ENCODE data around the gene AUTS2. TPM values are rescaled to one million over a fixed set of nuclear protein-coding genes. Genes with fewer than 3 reads are reported as not detected.

The AUTS2 gene
- total and polyA plus RNA-seq, 10 of the 15 experiments (the other 5 are each of a cell fraction or from before 2014, with no cell fraction given): 6.4 to 55.6 (median 21.6) TPM

DNA sequence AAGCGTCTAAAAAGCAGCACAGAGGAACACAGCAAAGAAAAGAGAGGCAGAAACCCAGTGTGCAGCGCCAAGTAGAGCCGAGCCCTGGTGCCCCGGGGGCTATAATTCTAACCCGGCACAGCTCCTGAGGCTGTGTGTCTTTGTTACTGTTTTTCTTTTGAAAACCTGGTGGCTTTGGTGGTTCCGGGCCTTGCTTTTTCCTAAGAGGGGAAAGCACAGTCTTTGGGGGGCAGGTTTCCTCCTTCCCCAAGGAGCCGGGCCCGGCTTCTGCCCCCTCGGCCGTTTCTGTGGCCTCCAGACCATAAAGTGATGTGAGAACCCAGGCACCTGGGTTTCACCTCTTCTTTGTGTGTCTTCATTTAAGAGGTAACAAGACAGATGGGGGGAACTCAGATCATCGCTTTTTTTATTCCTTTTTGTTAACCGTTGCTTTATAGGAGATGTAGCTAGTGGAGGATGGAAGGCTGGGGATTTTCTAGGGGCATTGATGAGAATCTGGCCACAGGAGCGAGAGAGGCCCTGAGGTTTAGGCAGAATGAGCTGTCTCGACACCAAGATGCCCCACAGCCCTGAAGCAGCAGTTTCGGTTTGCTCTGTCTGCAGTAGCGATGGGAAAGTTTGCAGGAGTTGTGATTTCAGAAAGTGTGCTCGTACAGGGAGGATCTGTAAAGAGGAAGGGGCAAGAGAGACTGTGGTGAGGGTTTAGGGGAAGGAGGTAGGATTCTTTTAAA is 1165.9 kb downstream of the AUTS2 start (continued):
- TF ChIP-seq BHLHE40 (IDR thresholded peaks at IDR 0.05; ENCODE audit: borderline replicate concordance in 1 of 2, low read depth in 2 of 2, low read length in 1 of 2): peak; percentile 16 to 62; a peak in 3 of 4 replicates
- TF ChIP-seq ZBED1 (IDR thresholded peaks at IDR 0.05; ENCODE audit: borderline replicate concordance): peak; percentile 17; the same call in 1 of the 2 replicates
- no peak for TF ChIP-seq HDAC6 (IDR thresholded peaks at IDR 0.05; ENCODE audit: unreplicated experiment)
- TF ChIP-seq, protein P1, sequence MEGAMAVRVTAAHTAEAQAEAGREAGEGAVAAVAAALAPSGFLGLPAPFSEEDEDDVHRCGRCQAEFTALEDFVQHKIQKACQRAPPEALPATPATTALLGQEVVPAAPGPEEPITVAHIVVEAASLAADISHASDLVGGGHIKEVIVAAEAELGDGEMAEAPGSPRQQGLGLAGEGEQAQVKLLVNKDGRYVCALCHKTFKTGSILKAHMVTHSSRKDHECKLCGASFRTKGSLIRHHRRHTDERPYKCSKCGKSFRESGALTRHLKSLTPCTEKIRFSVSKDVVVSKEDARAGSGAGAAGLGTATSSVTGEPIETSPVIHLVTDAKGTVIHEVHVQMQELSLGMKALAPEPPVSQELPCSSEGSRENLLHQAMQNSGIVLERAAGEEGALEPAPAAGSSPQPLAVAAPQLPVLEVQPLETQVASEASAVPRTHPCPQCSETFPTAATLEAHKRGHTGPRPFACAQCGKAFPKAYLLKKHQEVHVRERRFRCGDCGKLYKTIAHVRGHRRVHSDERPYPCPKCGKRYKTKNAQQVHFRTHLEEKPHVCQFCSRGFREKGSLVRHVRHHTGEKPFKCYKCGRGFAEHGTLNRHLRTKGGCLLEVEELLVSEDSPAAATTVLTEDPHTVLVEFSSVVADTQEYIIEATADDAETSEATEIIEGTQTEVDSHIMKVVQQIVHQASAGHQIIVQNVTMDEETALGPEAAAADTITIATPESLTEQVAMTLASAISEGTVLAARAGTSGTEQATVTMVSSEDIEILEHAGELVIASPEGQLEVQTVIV (IDR thresholded peaks at IDR 0.05; ENCODE audit: borderline replicate concordance, partially characterized antibody): no peak
- TF ChIP-seq ZSCAN29 (IDR thresholded peaks at IDR 0.05): 0 out of 2 replicates have a peak, but pooled peaks have one; percentile 13
- peak; percentile 95 for TF ChIP-seq MEF2B (IDR thresholded peaks at IDR 0.05; ENCODE audit: partially characterized antibody, poor library complexity, severe bottlenecking)
- TF ChIP-seq ZBTB4 (CRISPR knock-in tag; IDR thresholded peaks at IDR 0.05): no peak
- peak; percentile 60 for TF ChIP-seq ZNF592 (IDR thresholded peaks at IDR 0.05)
- no peak for TF ChIP-seq KDM1A (IDR thresholded peaks at IDR 0.05; ENCODE audit: borderline replicate concordance)
- TF ChIP-seq, protein P2, sequence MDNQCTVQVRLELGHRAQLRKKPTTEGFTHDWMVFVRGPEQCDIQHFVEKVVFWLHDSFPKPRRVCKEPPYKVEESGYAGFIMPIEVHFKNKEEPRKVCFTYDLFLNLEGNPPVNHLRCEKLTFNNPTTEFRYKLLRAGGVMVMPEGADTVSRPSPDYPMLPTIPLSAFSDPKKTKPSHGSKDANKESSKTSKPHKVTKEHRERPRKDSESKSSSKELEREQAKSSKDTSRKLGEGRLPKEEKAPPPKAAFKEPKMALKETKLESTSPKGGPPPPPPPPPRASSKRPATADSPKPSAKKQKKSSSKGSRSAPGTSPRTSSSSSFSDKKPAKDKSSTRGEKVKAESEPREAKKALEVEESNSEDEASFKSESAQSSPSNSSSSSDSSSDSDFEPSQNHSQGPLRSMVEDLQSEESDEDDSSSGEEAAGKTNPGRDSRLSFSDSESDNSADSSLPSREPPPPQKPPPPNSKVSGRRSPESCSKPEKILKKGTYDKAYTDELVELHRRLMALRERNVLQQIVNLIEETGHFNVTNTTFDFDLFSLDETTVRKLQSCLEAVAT (IDR thresholded peaks at IDR 0.05): peak; percentile 87
- TF ChIP-seq TCF12 (IDR thresholded peaks at IDR 0.05; ENCODE audit: low read depth, low read length): peak; percentile 65; the same call in 1 of the 2 replicates
- TF ChIP-seq NFYA (IDR thresholded peaks at IDR 0.05; ENCODE audit: borderline replicate concordance, low read depth, low read length): no peak
- TF ChIP-seq, protein P3, sequence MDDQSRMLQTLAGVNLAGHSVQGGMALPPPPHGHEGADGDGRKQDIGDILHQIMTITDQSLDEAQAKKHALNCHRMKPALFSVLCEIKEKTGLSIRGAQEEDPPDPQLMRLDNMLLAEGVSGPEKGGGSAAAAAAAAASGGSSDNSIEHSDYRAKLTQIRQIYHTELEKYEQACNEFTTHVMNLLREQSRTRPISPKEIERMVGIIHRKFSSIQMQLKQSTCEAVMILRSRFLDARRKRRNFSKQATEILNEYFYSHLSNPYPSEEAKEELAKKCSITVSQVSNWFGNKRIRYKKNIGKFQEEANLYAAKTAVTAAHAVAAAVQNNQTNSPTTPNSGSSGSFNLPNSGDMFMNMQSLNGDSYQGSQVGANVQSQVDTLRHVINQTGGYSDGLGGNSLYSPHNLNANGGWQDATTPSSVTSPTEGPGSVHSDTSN (IDR thresholded peaks at IDR 0.05; ENCODE audit: insufficient replicate concordance, low read depth, low read length): no peak
- TF ChIP-seq HDGF (IDR thresholded peaks at IDR 0.05): no peak; the same call in 1 of the 2 replicates
- no peak for TF ChIP-seq SIX5 (IDR thresholded peaks at IDR 0.05; ENCODE audit: low read depth, low read length, severe bottlenecking)
- peak; percentile 92 for TF ChIP-seq RUNX3 (IDR thresholded peaks at IDR 0.05; ENCODE audit: low read length)

Data from GM12878 (cell line).